Measurements from ENCODE around the gene SPECC1.
"Not testable (repeated sequence)": the region's sequence is repeated elsewhere in the genome, so short reads cannot be mapped to it uniquely, and the experiment has no call there.

Gene SPECC1

GRCh38 chr17:20010936-20011335, 1.8 kb downstream of the SPECC1 start:
- DNase-seq (ENCODE audit: low read depth), result no peak

GRCh38 chr17:20012017-20012536, 2.9 kb downstream of the SPECC1 start:
- no peak for DNase-seq (ENCODE audit: low read depth)

DNA sequence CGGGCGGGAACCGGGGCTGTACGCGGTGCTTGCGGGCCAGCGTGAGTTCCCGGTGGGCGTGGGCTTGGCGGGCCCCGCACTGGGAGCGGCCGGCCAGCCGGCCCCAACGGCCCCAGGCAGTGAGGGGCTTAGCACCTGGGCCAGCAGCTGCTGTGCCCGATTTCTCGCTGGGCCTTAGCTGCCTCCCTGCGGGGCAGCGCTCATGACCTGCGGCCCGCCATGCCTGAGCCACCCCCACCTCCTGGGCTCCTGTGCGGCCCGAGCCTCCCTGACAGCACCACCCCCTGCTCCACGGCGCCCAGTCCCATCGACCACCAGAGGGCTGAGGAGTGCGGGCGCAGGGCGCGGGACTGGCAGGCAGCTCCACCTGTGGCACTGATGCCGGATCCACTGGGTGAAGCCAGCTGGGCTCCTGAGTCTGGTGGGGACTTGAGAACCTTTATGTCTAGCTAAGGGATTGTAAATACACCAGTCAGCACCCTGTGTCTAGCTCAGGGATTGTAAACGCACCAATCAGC, 7.4 kb downstream of the SPECC1 start:
- DNase-seq (ENCODE audit: low read depth), result not testable (repeated sequence)

DNA sequence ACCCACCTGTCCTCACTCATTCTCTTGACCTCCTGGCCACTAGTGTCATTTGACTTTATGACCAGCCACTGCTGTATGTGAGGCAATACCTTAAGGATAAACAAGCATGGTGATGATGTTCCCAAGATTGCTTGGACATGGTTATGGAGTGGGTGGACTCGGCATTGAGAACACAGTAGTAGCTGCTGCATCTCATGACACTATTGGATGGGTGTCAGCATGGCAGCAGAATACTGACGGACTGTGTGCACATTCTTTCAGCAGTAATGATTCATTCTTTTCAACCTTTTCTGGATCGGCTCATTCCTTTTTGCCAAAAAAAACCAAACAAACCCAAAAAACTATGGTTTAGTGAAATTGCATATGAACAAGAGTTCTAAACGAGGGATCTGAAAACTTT, 13.5 kb downstream of the SPECC1 start:
- no peak for DNase-seq (ENCODE audit: low read depth)

- no peak for DNase-seq (ENCODE audit: low read depth)
Observed at GRCh38 chr17:20026960-20027359, 17.8 kb downstream of the SPECC1 start.

GRCh38 chr17:20028443-20028842, 19.3 kb downstream of the SPECC1 start:
- no peak for DNase-seq (ENCODE audit: low read depth)

DNA sequence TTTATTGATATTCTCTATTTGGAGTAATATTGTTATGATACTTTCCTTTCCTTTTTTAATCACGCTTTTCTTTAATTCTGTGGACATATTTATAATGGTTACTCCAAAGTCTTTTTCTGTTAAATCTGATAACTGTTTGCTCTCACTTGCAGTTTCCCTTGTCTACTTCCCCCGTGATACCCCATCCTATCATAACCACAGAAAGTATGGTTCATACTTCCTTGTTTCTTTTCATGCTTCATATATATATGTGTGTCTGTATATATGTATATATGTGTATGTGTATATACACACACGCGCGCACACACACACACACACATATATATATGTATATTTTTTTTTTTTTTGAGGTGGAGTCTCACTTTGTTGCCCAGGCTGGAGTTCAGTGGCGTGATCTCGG, 23.5 kb downstream of the SPECC1 start:
- DNase-seq (ENCODE audit: low read depth), result no peak

DNA sequence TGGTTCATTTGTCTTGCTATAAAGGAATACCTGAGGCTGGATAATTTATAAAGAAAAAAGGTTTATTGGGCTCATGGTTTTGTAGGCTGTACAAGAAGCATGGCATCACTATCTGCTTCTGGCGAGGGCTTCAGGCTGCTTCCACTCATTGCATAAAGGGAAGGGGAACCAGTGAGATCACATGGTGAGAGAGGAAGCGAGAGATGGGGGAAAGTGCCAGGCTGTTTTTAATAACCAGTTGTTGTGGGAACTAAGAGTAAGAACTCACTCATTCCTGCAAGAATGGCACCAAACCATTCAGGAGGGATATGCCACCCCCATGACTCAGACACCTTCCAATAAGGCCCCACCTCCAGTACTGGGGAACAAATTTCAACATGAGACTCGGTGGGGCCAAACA, 24.3 kb downstream of the SPECC1 start:
- DNase-seq (ENCODE audit: low read depth), result no peak

- DNase-seq (ENCODE audit: low read depth), result no peak
Observed at GRCh38 chr17:20035501-20035900, 26.3 kb downstream of the SPECC1 start.

- DNase-seq (ENCODE audit: low read depth), result not testable (repeated sequence)
Observed at GRCh38 chr17:20037286-20037685, 28.1 kb downstream of the SPECC1 start.

DNA sequence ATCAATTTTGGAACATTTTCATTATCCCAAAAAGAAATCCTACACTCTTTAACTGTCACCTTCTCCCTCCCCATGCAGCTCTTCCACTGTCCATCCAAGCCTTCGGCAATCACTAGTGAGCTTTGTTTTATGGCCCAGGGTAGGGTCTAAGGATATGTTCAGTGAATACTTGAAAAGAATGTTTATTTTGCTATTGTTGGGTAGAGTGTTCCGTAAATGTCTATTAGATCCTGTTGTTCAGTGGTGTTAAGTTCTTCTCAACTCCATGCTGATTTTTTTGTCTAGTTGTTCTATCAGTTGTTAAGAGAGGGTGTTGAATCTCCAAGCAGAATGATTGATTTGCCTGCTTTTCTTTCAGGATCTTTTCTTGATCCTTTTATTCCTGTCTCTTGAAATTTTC, 29.9 kb downstream of the SPECC1 start:
- no peak for DNase-seq (ENCODE audit: low read depth)

DNA sequence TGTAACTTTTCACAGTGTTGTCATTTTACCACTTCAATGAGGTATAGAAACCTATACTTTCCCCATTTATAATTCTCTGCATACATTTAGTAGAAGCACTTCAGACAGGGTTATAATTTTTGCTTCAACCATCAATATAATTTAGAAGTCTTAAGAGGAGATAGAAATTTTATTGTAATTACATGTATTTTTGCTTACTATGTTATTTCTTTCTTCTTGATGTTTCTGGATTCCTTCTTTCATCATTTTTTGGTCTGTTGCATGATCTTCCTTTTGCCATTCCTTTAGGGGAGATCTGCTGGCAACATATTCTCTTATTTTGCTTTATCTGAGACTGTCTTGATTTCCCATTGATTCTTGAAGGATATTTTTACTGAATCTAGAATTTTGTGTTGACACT, 31.1 kb downstream of the SPECC1 start:
- no peak for DNase-seq (ENCODE audit: low read depth)

DNA sequence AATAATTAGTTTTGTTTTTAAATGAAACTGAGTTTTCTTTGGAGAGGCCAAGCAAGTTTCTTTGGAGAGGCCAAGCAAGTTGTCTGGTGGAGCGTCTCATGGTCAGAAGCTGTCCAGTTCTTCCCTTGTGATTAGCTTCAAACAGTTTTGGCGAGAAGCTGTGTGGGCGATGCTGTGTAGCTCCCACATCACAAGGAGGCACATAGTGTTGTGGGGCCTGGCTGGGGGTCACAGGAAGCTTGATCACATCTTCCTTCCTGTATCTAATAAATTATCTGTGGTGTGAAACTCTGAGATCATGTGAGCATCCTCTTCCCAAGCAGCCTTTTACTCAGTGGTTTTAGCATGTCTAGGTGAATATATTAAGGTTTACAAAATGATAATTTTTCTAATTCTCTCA, 33.9 kb downstream of the SPECC1 start:
- DNase-seq (ENCODE audit: low read depth), result no peak

GRCh38 chr17:20045476-20045875, 36.3 kb downstream of the SPECC1 start:
- no peak for DNase-seq (ENCODE audit: low read depth)

DNA sequence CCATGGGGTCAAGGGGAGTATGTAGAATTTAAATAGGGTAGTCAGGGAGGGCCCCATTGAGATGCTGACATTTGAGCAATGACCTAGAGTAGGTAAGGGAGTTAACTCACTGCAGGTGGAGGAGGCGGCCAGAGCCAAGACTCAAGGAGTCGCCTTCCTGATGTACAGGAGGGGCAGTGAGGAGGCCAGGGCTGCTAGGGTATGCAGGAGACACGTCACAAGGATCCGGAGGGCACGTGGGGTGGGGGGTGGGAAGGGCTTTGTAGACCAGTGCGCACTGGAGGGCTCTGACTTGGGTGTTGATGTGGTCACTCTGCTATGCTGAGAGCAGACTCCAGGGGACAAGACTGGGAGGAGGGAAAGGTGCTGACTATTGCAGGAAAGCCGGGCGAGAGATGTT, 37.5 kb downstream of the SPECC1 start:
- DNase-seq (ENCODE audit: low read depth), result no peak

- DNase-seq (ENCODE audit: low read depth), result no peak
Observed at GRCh38 chr17:20051624-20052023, 42.5 kb downstream of the SPECC1 start.

- no peak for DNase-seq (ENCODE audit: low read depth)
Observed at GRCh38 chr17:20053361-20053964, 44.3 kb downstream of the SPECC1 start.

GRCh38 chr17:20059728-20060188, 50.6 kb downstream of the SPECC1 start:
- DNase-seq (ENCODE audit: low read depth), result no peak

DNA sequence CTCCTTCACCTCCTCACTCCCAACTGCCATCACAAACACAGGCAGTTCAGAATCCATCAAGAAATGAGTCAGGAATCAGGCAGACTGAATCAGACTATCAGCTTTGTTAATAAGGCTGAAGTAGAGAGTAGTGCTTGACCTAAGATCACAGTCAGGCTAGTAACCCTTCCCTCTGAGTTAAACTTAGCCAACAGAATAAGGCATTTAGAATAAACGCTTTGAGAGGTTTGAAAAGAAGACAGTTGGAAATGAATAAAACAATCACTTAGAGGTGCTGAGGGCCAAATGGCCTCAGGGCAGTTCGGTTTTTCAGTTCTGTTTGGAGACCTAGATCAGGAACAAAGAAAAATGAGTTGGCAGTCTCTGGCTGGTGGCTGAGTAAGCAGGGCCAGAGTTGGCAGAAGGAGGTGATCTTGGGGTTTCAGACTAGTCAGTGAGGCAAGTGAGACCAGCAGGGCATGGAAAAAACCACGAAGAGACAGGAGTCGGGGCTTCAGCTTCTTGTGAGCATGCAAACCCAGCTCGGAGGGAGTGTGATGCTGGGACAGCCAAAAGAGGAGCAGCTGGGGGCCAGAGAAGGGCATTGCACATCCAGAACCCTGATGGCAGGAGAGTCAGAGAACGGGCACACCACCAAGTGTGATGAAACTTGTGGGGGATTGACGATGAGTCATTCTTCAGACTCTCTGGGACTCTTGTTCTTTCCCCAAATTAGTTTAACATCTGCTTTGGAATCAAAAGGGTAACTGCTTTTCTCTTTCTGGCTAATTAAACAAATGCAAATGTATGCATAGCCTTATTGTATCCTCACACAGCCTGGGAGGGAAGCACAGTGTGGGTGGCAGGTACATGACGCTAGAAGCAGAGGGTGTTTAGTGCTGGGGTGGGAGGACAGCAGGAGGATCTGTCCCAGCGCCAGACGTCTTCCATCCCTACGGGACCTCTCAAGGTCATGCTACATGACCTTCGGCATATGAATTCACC, 54.8 kb downstream of the SPECC1 start:
- DNase-seq (ENCODE audit: low read depth), result no peak

DNA sequence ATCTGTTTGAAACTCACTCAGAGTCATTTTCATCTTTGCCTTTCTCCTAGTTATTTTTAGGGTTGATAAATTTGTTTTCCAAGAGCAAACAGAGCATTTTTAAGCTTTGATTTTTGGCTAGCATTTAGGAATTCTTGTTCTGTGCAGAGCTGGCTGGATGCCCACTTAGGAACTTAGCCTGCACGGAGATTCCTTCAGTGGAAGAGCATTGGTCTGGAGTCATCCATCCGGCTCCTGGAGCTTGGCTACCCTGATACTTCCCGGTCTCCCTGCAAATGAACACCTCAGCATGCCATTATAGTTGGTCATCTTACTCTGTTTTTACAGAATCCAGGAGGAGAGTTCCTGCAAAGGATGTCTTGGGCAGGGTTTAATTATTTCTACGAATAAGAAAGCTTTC, 57.1 kb downstream of the SPECC1 start:
- no peak for DNase-seq (ENCODE audit: low read depth)

- DNase-seq (ENCODE audit: low read depth), result no peak
Observed at GRCh38 chr17:20067711-20068110, 58.6 kb downstream of the SPECC1 start.

DNA sequence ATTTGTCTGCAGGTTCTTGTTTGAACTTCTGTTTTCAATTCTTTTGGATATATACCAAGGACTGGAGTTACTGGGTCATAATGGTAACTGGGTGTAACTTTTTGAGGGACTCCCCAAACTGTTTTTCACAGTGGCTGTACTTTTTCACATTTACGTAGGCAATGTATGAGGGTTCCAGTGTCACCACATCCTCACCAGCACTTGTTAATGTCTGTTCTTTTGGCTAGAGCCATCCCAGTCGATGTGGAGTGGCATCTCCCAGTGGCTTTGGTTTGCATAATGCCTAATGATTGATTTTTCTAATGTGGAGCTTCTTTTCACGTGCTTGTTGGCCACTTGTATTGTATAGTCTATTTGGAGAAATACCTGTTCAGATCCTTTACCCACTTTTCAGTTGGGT, 59.3 kb downstream of the SPECC1 start:
- no peak for DNase-seq (ENCODE audit: low read depth)

All from stimulated activated CD4-positive, alpha-beta T cell treated with anti-CD3 and anti-CD28 coated beads, Interleukin-2, amount 100 ng/mL, for 4 hours (primary cell).